HG02642 (cell line): Measurements from ENCODE around the gene NFIA.
"Not testable (repeated sequence)": the region's sequence is repeated elsewhere in the genome, so short reads cannot be mapped to it uniquely, and the experiment has no call there.

Source experiments
- ATAC-seq: cut with Tn5 transposase; IDR thresholded peaks from one replicate; pipeline ENCODE4 v1.9.1; 2021; ENCODE audit warnings: mild to moderate bottlenecking; ENCODE audit not compliant: unreplicated experiment, poor library complexity

NFIA gene

GRCh38 chr1:61459345-61459744 lies 377.0 kb downstream of the NFIA start:
- no peak for ATAC-seq

DNA sequence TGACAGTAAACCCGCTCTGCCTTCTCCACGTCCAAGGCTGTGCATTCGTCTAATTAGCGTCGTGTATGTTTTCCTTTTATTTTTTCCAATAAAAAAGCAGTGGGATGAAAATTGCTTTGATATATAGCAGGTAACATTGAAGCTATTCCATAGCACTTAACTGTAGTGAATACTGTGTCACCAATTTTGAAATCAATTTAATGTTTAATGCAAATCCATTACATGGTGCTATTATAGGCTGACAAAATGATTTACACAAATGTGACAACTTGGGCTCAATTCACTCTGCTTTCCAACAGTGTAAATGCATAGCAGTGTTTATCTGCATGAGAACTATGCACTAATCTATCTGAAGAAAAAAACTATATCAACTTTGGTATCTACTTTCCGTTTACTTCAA lies 377.8 kb downstream of the NFIA start:
- ATAC-seq = no peak

DNA sequence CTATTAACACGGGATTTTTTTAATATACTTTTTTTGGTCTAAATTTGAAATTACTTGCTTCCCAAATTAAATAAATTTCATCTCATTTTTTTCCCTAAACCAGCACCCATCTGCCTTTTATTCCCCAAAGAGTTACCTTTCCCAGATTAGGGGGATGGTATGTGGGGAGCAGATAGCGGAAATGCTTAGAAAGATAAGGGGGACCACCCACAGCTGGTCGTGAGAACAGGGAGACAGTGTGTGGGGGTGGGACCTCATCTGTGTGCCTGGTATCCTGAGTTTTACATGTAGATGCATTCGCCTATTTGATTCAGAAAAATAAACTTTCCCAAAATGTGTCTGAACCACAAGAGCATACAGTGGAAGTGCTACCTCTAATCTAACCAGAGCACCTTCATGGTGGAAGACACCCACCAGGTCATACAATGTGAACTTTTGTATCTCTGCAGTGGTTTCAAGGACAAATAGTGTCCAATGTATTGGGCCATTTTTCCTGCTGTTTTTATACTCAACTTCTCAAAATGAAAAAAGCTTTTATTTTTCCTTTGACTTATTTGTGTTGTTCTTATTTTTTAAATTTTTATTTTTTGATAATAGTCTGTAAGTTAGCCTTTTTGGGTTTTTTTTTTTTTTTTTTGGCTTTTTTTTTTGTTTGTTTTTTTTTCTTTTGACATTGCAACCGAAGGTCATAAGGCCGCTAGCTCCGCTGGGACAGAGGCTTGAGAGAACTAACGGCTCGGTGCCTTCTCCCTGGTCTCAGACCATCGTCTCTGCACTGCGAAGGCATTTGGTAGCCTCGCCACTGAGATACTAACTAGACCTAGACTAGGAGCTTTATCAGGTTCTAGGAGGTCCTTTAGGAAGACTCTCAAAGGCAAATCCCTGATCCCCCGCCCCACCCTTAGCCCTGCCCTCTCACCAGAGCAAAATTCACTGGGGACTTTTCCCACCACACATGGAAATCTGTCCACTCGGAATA lies 379.3 kb downstream of the NFIA start:
- ATAC-seq = no peak

- ATAC-seq = no peak
Measured at GRCh38 chr1:61462628-61463027, 380.3 kb downstream of the NFIA start.

DNA sequence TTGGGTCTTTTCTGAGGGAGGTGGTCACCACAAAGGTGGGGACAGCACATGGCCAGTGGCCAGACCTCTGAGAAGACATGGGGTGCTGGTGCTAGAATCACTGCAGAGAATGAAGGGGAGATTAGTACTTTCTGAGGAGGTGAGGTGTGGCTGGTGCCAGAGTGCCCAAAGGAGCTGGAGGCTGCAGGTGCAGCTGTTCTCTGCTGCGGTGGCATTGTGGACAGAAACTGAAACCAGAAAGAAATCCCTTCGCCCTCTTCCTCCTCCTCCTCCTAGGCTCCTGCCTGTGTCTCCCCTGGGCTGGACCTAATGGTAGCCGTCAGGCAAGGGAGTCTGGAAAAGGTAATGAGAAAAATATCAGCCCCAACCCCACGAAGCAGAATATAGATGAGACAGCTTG lies 380.9 kb downstream of the NFIA start:
- no peak for ATAC-seq

DNA sequence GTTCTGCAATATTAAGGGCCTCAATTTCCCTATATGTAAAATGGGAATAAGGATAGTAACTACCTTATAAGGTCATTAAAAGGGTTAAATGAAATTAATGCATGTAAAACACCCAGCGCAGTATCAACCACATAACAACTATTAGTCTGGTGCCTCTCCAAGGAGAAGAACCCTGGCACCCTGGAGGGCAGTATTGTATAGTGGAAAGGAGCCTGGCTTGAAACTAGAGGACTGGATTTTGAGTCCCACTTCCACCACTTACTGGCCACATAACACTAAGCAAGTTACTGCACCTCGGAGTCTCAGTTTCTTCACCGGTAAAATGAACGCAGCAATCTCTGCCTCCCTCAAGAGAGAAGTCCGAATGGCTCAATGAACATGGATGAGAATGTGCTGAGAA lies 385.5 kb downstream of the NFIA start:
- ATAC-seq = not testable (repeated sequence)

DNA sequence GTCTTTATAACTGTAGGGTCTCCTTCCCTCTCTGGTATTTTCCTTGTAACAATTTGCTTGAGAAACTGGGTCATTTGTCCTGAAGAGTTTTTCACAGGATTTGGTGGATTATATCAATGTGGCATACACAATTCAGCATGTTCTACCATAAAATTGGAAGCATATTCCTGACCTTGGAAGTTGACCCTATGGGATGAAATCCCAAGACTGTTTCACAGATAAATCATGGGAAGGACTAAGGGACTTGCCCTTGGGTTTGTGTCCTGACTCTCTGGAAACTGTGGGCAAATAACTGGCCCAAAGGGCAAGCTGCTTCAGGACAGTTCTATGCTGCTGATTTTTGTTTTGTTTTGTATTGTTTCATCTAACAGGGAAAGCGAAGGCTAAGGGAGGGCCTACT lies 387.0 kb downstream of the NFIA start:
- ATAC-seq = no peak

DNA sequence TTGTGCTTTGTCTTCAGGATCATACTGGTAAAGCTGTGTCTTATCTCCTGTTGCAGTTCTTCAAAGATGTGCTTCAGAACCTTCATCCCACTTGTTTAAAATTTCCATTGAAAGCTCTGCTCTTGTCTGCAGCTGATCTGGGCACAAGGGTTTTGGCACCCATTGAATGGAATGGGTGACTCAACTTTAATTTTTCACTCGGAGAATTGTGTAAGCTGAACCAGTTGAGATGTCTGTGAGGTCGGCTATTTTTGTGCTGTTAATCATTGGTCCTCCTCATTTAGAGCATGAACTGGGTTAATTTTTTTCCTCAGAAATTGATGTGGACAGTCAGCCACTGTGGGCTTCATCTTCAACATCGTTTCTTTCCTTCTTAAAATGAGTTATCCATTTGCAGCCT lies 390.5 kb downstream of the NFIA start:
- ATAC-seq = no peak

DNA sequence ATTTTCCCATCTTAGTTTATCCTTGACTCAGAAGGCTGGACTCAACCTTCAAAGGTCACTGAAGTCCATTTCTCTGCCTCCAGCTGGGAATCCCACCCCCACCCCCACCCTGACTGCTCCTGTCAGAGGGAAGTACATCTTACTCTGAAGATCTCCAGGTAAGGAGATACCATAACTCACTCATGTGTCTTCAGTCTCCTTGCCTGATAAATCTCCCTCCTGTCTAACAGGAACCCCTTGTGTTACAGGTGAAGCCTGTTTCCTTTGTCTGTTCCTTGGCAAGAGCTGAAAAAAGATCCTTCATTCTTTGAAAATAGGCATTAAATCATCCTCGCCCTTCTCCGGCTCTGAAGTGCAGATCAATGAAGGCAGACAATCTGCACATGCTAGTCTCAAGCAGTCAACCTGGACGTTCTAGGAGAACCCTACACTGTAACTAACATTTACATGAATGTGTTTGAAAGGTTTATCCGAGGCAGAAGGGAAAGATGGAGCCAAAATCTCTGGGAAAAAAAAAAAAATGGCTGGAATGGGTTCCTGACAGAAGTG lies 392.0 kb downstream of the NFIA start:
- no peak for ATAC-seq

- ATAC-seq = no peak
Measured at GRCh38 chr1:61474963-61475362, 392.6 kb downstream of the NFIA start.

DNA sequence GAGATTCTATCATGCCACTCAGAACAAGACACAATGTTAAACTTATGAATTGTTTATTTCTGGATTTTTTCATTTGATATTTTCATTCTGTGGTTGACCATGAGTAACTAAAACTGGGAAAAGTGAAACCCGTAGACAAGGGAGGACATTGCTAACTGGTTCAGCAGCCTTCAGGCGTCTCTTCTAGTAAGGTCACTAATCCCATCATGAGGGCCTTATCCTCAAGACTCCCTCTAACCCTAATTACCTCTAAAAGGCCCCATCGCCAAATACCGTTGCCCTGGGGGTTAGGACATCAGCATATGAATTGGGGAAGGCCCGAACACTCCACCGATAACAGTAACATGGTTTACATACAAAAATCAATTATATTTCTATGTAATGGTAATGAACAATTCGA lies 394.9 kb downstream of the NFIA start:
- ATAC-seq = no peak

GRCh38 chr1:61480273-61480935 lies 398.0 kb downstream of the NFIA start:
- no peak for ATAC-seq

DNA sequence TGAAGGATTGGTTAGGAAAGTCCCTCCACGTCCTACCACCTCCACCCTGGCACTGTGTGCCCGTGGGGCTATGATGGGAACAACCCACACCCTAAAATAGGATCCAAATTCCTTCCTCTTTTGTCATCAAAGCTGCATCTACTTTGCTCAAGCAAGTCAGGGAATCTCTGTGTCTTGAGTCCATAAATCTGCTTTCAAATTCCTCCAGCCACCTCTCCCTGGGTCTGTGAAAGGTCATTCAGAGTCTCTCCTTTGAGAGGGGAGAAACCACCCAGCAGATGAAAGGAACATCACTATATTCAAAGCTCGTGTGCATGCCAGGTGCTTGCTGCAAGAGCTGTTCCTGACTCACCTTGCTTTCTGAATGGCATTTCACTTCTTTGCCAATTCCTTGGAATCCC lies 399.0 kb downstream of the NFIA start:
- ATAC-seq = no peak

DNA sequence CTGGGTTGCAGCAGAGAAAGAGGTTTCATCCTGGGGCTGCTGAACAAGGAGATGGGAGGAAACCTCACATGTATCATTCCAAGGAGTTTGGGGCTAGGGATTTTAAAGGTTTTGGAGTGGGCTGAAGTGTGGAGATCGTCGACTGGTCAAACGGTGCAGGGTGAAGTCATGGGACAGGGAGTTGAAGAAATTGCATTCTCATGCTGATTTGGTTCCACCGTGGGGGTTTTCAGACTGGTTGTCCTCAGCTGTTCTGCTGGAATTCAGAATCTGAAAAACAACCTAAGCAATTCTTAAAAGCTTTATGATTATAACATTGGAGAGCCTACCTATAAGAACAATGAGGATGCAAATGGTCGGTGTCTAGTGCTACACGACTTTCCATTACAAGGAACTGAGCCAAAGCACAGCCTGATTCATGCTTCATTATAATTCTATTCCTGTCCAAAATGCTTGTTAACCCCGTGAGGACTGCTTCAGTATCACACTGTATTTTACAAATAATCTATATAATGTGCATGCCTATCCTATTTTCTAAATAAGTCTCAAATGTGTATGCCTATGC lies 399.9 kb downstream of the NFIA start:
- ATAC-seq = no peak

DNA sequence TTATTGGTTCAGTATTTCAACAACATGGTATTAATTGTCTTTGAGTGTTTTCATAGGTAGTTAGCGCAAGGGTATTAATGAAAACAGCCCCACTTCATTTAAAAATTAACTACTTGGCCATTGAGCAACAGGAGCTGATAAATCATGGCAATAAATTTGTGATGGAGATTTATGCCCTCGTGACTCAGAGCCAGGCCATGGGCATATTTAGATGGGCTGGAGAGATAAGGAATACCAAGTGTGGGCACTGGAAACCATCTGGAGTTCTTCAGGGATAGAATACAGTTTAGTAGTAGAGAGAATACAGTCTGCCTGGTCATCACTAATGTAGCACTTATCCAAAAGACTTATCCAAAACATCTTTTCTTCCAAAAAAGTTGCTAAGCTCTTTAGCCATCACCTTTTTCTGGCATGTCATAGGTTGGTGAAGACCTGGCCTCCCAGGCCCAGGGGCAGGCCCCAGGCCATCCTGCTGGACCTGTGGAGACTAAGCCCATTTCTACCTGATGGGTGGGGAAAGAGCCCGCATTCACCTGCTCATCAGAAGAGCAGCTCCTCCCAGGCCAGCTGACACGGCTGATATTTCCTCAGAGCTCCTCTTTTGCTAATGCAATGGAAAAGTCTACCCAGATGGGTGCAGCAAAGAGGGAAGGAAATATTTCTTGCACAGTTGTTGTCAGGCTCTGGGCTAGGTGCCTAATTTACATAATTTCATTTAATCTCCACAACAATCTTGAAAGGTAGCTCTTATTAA lies 404.6 kb downstream of the NFIA start:
- no peak for ATAC-seq

DNA sequence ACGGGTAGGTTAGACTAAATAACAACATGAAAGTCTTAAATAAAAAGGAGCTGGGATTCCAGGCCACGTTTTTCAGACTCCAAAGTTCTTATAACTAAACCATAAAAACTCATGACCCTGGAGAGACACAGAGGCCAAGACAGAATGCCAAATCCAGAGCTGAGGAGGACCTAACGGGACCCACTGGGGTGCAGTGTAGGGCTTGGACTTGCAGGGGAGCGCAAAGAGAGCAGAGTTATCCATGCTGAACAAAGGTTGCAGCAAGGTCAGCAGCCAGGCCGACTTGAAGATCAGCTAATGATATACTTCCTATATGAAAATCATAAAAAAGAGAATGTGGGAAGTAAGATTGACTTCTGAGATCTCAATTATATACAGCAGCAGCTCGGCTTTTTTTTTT lies 405.4 kb downstream of the NFIA start:
- no peak for ATAC-seq

- no peak for ATAC-seq
Measured at GRCh38 chr1:61490924-61491323, 408.6 kb downstream of the NFIA start.

- no peak for ATAC-seq
Measured at GRCh38 chr1:61491497-61491896, 409.1 kb downstream of the NFIA start.

GRCh38 chr1:61494000-61494399 lies 411.6 kb downstream of the NFIA start:
- no peak for ATAC-seq

GRCh38 chr1:61496501-61496900 lies 414.1 kb downstream of the NFIA start:
- no peak for ATAC-seq
